ENCODE measurements around the gene PAFAH1B2. TPM values are rescaled to one million over a fixed set of nuclear protein-coding genes. Genes with fewer than 3 reads are reported as not detected.
A peak's percentile ranks its signal among the peaks of the same experiment; 100 is the strongest.
"Not testable (repeated sequence)": the region's sequence is repeated elsewhere in the genome, so short reads cannot be mapped to it uniquely, and the experiment has no call there.

Gene PAFAH1B2
- total RNA-seq, 2 donors from 2014 or later, result 53.7 to 87.6 TPM

GRCh38 chr11:117112939-117113338, 31.1 kb upstream of the PAFAH1B2 start:
- H3K27ac Mint-ChIP-seq; H3K4me1 Mint-ChIP-seq; H3K4me3 Mint-ChIP-seq; H3K9me3 Mint-ChIP-seq; H3K27me3 Mint-ChIP-seq; H3K36me3 Mint-ChIP-seq (ENCODE audit: low read depth); ATAC-seq (replicated peaks): not testable (repeated sequence)

GRCh38 chr11:117117681-117118080, 26.4 kb upstream of the PAFAH1B2 start:
- Mint-ChIP-seq H3K4me3 (no peak overlapping the region), H3K9me3 (no peaks in the 10 kb centered on the region), H3K27ac (no peak overlapping the region), H3K36me3 (ENCODE audit: low read depth) (no peaks in the 10 kb centered on the region), H3K4me1 (no peaks in the 10 kb centered on the region), H3K27me3 (no peaks in the 10 kb centered on the region)
- ATAC-seq (replicated peaks), result no peak

- Mint-ChIP-seq H3K36me3 (ENCODE audit: low read depth) (no peaks in the 10 kb centered on the region), H3K27ac (no peak overlapping the region), H3K9me3 (no peaks in the 10 kb centered on the region), H3K27me3 (peaks cover 3% of the 10 kb centered on the region), H3K4me3 (no peak overlapping the region), H3K4me1 (no peaks in the 10 kb centered on the region)
- no peak for ATAC-seq (replicated peaks)
Observed at GRCh38 chr11:117121176-117121575, 22.9 kb upstream of the PAFAH1B2 start.

GRCh38 chr11:117122556-117122955, 21.5 kb upstream of the PAFAH1B2 start:
- Mint-ChIP-seq H3K4me1 (no peaks in the 10 kb centered on the region), H3K27ac (no peak overlapping the region), H3K9me3 (no peaks in the 10 kb centered on the region), H3K36me3 (ENCODE audit: low read depth) (no peaks in the 10 kb centered on the region), H3K27me3 (peaks cover 3% of the 10 kb centered on the region), H3K4me3 (no peak overlapping the region)
- no peak for ATAC-seq (replicated peaks)

- peaks cover 3% of the 10 kb centered on the region for H3K27me3 Mint-ChIP-seq
- no peak overlapping the region for H3K27ac Mint-ChIP-seq
- H3K36me3 Mint-ChIP-seq (ENCODE audit: low read depth), result no peaks in the 10 kb centered on the region
- H3K4me3 Mint-ChIP-seq, result no peak overlapping the region
- ATAC-seq (replicated peaks), result no peak
- no peaks in the 10 kb centered on the region for H3K4me1 Mint-ChIP-seq
- no peaks in the 10 kb centered on the region for H3K9me3 Mint-ChIP-seq
Observed at GRCh38 chr11:117126223-117126965, 17.7 kb upstream of the PAFAH1B2 start.

- no peaks in the 10 kb centered on the region for H3K4me1 Mint-ChIP-seq
Observed at GRCh38 chr11:117127171-117127901, 16.8 kb upstream of the PAFAH1B2 start.

GRCh38 chr11:117128289-117128688, 15.8 kb upstream of the PAFAH1B2 start:
- Mint-ChIP-seq H3K4me3 (no peak overlapping the region), H3K4me1 (no peaks in the 10 kb centered on the region)

More at GRCh38 chr11:117127171-117127901, 16.8 kb upstream of the PAFAH1B2 start:
- H3K36me3 Mint-ChIP-seq (ENCODE audit: low read depth), result no peaks in the 10 kb centered on the region
- no peak overlapping the region for H3K4me3 Mint-ChIP-seq
- H3K27ac Mint-ChIP-seq, result no peak overlapping the region
- no peaks in the 10 kb centered on the region for H3K9me3 Mint-ChIP-seq
- ATAC-seq (replicated peaks), result no peak
- peaks cover 3% of the 10 kb centered on the region for H3K27me3 Mint-ChIP-seq

GRCh38 chr11:117130396-117130795, 13.7 kb upstream of the PAFAH1B2 start:
- H3K9me3 Mint-ChIP-seq; H3K36me3 Mint-ChIP-seq (ENCODE audit: low read depth); H3K27me3 Mint-ChIP-seq; ATAC-seq (replicated peaks); H3K4me1 Mint-ChIP-seq; H3K27ac Mint-ChIP-seq; H3K4me3 Mint-ChIP-seq: not testable (repeated sequence)

More at GRCh38 chr11:117128289-117128688, 15.8 kb upstream of the PAFAH1B2 start:
- Mint-ChIP-seq H3K9me3 (no peaks in the 10 kb centered on the region), H3K36me3 (ENCODE audit: low read depth) (no peaks in the 10 kb centered on the region), H3K27me3 (peaks cover 3% of the 10 kb centered on the region), H3K27ac (no peak overlapping the region)
- ATAC-seq (replicated peaks), result no peak

GRCh38 chr11:117130879-117131278, 13.2 kb upstream of the PAFAH1B2 start:
- H3K36me3 Mint-ChIP-seq (ENCODE audit: low read depth), result no peaks in the 10 kb centered on the region
- H3K4me3 Mint-ChIP-seq, result no peak overlapping the region
- H3K9me3 Mint-ChIP-seq, result no peaks in the 10 kb centered on the region
- no peak for ATAC-seq (replicated peaks)
- H3K4me1 Mint-ChIP-seq, result no peaks in the 10 kb centered on the region
- H3K27ac Mint-ChIP-seq, result no peak overlapping the region
- H3K27me3 Mint-ChIP-seq, result no peaks in the 10 kb centered on the region

GRCh38 chr11:117134431-117134830, 9.7 kb upstream of the PAFAH1B2 start:
- Mint-ChIP-seq H3K27me3 (no peaks in the 10 kb centered on the region), H3K27ac (no peak overlapping the region), H3K36me3 (ENCODE audit: low read depth) (no peaks in the 10 kb centered on the region), H3K4me1 (no peaks in the 10 kb centered on the region), H3K9me3 (no peaks in the 10 kb centered on the region), H3K4me3 (no peak overlapping the region)
- ATAC-seq (replicated peaks), result no peak

- not testable (repeated sequence) for H3K4me1 Mint-ChIP-seq; H3K36me3 Mint-ChIP-seq (ENCODE audit: low read depth); ATAC-seq (replicated peaks); H3K27me3 Mint-ChIP-seq; H3K9me3 Mint-ChIP-seq; H3K4me3 Mint-ChIP-seq; H3K27ac Mint-ChIP-seq
Observed at GRCh38 chr11:117134979-117135378, 9.1 kb upstream of the PAFAH1B2 start.

- H3K4me3 Mint-ChIP-seq; H3K27me3 Mint-ChIP-seq; H3K36me3 Mint-ChIP-seq (ENCODE audit: low read depth); H3K27ac Mint-ChIP-seq; H3K9me3 Mint-ChIP-seq; H3K4me1 Mint-ChIP-seq; ATAC-seq (replicated peaks): not testable (repeated sequence)
Observed at GRCh38 chr11:117137223-117138086, 6.6 kb upstream of the PAFAH1B2 start.

GRCh38 chr11:117143390-117143789, 697 bp upstream of the PAFAH1B2 start:
- ATAC-seq (replicated peaks), result peak; percentile 46
- H3K36me3 Mint-ChIP-seq (ENCODE audit: low read depth), result peaks cover 38% of the 10 kb centered on the region
- H3K27me3 Mint-ChIP-seq, result peaks cover 8% of the 10 kb centered on the region
- H3K27ac Mint-ChIP-seq, result peak overlapping the region; percentile 97
- H3K4me3 Mint-ChIP-seq, result peak overlapping the region; percentile 100
- peaks cover 16% of the 10 kb centered on the region for H3K4me1 Mint-ChIP-seq
- no peaks in the 10 kb centered on the region for H3K9me3 Mint-ChIP-seq
